HG02970 (cell line): Measurements from ENCODE around the gene ALOXE3.
"Not testable (repeated sequence)": the region's sequence is repeated elsewhere in the genome, so short reads cannot be mapped to it uniquely, and the experiment has no call there.

Source experiments
- ATAC-seq: cut with Tn5 transposase; IDR thresholded peaks from one replicate; pipeline ENCODE4 v1.9.1; 2021; ENCODE audit warnings: mild to moderate bottlenecking, moderate library complexity, moderate number of reproducible peaks; ENCODE audit not compliant: unreplicated experiment, low FRiP score

ALOXE3 gene

DNA sequence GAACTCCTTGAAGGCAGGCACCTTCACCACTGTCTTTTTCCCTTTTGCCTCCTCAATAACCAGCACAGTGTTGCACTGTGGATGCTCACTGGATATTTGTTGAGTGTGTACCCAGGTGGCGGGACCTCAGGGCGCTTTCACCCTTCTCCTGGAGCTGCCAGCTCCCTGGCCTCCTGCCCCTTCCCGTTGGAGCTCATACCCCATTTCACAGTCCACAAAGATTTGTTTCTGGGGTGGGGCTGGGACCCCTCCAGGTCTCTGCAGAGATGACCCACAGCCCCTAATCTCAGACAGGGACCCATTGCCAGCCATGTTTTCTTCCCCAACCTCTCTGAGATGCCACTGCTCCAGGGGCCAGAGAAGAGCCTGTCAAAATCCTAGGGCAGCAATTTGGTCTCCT is 43.2 kb downstream of the ALOXE3 start:
- no peak for ATAC-seq

DNA sequence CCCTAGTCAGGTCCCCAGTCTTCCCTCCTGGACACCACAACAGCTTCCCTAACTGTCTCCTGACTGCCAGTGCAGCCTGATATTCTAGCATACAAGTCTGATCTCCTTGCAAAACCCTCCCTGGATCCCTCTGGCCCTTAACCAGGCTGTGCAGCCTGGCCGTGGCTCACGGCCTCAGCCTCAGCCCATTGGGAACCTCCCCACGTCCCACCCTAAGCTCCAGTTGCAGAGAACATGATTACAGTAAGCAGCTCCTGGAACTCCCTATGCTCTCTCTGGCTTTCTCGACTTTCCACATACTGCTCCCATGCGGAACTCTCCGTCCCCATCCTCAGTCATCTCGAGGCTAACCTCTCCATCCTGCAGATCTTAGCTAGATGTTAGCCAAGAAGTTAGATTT is 43.8 kb downstream of the ALOXE3 start:
- ATAC-seq = no peak

DNA sequence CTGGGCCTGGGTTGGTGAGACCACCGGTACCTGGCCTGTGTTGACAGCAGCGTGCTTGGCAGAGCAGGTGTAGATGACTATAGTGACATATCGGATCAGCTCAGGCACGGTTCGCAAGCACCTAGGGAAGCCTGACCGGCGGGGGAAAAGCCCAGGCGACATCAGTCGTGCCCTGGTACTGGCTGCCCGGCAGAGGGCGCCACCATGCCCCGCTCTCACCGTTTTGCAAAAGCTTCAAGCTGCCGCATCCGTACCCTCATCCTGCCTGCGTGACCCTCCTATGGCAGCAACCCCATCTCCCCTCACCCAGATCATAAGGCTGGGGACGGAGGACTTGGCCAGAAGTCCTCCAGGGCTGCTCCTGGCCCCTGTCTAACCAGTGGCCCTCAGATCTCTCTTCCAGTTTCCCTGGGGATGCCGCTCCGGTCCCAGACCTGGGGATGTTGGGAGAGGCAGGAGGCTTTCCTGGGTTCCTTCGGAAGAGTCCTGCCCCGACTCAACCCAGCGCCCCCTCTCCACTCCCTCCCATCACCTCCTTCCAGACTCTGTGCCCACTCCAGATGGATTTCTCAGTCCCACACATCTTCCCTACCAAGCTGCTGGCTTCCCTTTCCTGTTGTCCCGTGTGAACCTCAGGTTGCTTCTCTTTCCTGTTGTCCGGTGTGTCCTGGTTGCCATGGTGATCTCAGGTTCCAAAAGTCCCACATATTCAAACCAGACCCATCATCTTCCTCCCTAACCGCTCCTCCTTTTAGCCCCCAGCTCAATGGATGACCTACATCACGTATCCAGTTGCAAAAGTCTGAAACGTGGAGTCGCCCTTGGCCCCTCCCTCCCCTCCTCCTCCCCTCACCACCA is 44.5 kb downstream of the ALOXE3 start:
- ATAC-seq = no peak

DNA sequence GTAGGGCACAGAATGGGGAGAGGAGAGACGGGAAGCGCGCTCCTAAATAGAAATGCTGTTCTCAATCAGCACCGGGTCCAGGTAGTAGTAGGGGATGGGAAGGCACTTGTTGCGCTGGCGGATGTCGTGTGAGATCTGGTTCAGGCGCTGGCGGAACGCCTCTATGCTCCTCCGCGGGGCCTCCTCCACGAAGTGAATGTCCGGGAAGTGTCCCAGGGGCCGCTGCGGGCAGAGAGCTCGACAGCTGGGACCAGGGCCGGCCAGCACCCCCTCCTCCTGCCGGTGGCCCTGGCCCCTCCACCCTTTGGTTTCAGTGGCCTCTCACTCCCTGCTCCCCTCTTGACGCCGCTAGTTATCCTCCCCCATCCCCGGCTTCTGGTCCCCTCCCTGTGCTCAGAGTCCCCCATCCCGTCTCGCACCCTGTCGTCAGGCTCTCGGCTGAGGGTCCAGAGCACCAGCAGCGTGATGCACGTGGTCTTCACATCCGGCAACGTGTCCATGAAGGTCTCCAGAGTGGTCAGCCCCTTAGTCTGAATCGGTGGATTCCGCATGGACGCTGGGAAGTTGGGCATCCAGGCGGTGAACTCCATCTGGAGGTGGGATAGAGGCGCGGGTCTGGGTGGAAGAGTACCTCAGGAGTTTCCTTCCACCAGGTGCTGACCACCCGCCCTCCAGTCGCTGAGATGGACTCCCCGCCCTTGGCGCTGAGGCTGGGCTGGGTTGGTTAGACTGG is 45.4 kb downstream of the ALOXE3 start:
- ATAC-seq = no peak

DNA sequence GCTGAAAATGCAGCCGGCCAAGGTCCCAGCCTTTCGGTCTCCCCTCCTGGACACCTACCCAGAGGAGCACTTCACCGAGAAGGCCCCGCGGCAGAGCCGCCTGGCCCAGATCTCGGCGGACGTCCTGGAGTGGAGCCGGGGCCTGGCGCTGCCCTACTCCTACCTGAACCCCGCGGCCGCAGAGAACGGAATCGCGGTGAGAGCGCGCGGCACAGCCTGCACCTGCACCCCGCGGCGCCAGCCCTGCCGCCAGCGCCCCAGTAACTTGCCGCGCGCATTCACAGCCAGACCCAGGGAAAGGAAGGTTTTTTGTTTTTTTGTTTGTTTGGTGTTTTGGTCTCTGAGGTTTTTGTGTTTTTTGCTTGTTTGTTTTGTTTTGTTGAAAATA is 46.0 kb downstream of the ALOXE3 start:
- no peak for ATAC-seq

DNA sequence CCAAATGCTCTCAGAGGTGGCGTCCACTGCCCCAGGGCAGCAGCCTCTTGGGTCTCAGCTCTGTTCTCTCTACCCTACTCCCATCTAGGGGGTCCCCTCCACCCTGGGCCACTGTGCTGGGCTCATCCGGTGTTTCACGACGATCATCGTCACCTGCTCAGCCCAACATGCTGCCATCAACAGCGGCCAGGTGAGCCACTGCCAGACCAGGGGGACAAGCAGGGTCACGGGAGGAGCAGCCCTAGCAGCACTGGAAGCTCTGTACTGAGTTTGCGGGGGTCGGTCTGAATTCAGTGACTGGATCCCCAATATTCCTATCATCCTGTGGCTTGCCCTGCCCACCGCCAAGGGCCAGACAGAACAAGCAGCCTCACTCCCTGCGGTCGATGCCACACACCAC is 46.8 kb downstream of the ALOXE3 start:
- ATAC-seq = no peak

DNA sequence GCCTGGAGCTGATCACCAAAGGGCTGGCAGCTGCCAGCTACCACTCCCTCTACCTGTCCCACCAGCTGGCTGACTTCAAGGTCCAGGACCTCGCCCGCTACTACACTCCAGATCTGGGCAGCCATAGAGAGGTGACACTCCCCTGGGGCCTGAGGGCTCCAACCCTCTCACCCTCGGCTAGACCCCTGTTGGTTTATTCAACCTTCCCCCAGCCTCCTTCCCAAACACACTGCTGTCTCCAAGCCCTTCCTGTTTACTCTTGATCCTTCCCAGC is 48.8 kb downstream of the ALOXE3 start:
- ATAC-seq = no peak

DNA sequence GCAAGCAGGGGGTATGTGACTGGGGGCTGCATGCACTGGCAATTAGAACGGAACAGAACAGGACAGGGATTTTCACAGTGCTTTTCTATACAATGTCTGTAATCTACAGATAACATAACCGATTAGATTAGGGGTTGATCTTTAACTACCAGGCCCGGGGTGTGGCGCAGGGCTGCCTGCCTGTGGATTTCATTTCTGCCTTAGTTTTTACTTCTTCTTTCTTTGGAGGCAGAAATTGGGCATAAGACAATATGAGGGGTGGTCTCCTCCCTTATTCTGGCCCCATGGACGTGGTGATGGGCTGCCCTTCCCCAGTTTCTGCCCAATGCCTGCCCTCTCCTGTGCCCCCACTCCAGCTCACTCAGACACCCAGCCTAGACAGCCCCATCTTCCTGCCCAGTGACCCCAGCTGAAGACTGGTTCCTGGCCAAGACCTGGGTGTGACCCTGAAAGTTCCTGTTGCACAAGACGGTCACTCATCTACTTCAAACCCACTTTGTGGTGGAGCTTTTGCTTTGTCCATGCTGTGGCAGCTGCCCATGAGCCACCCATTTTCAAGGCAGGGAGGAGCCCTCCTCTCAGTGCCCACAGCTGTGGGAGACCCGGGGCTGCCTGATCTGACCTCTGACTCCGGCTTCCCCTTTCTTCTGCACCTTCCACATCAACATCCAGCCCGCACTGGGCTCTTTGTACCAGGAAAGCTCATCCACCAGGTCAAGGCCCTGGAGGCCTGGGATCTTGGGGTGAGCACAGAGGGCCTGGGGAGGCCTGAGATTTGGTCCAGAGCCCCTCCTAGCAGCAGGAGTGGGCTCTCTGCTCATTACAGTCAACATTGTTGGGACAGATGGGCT is 49.4 kb downstream of the ALOXE3 start:
- no peak for ATAC-seq

DNA sequence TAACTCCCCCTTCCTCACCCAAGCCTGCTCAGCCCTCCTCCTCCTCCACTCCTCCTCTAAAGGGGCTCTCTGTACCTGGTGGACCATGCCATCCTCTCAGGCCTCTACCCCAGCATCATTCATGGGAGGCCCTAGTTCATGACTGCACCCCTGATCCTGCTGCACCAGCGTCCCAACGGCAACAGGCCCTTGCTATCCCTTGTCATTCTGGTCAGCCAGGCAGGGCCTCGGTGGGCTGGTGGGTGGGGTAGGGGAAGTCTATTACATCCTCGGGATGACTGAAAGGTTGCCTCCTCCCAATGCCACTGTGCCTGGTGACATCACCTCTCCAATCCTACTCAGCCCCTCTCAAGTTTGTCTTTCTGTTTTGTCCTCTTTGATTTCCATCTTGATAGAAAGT is 50.5 kb downstream of the ALOXE3 start:
- ATAC-seq = no peak

DNA sequence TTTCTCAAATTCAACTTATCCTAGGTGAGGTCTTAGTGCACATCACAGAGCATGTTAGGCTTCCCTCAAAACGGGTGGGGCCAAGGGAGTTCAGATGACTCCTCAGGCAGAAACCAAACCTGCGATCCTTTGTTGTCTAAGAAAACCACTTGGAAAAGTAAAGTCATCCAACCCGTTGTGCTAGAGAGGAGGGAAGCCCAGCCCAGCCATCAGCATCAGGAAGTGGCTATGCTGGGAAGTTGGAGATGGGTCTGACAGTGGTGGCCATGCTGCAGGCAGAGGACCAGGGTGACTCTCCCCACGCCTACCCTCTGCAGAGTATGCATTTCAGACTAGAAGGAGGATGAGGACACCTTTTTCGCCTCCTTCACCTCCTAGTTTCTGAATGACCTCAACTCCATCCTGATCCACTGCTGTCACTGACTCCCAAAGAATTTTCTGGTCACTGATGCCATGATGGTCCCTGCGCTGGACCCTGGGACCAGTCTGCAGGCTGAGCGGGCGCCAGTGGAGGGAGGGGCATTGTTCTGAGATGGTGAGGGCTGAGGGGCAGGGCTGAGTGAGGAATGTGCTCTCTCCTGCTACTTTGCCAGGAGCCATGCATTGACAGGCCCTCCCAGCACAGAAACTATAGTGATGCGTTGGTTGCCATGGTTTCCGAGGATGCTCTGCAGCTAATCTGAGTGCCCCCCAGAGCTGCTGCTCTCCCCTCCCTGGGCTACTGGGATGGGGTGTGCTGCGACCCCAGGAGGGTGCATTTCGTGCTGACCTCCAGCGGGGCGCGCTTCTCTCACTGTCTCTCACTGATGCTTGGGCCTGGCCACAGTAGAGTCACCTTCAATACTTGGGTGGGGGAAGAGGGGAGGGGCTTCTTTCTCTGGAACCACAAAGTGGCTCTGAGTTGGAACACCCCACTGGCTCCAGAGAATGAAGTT is 51.2 kb downstream of the ALOXE3 start:
- no peak for ATAC-seq

DNA sequence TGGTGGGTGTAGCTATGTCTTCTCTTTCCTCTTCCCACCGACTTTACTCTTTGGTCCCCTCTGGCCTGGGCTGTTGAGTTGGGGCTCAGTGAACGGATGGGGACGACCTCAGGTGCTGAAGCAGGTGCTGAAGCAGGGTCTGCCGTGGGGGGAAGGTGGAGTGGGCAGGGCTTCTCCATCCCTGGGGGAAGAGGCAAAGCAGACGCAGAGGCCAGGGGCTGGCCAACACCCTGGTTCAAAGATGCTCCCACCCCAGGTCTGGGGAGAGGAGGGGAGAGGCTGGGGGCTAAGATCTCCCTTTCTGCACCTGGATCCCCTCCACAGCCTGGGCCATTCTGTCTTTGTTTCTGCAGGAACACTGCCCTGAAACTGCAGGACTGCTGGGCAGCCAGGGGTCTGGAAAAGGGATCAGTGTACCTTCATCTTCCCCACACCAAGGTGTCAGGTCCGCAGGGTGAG is 53.7 kb downstream of the ALOXE3 start:
- no peak for ATAC-seq

DNA sequence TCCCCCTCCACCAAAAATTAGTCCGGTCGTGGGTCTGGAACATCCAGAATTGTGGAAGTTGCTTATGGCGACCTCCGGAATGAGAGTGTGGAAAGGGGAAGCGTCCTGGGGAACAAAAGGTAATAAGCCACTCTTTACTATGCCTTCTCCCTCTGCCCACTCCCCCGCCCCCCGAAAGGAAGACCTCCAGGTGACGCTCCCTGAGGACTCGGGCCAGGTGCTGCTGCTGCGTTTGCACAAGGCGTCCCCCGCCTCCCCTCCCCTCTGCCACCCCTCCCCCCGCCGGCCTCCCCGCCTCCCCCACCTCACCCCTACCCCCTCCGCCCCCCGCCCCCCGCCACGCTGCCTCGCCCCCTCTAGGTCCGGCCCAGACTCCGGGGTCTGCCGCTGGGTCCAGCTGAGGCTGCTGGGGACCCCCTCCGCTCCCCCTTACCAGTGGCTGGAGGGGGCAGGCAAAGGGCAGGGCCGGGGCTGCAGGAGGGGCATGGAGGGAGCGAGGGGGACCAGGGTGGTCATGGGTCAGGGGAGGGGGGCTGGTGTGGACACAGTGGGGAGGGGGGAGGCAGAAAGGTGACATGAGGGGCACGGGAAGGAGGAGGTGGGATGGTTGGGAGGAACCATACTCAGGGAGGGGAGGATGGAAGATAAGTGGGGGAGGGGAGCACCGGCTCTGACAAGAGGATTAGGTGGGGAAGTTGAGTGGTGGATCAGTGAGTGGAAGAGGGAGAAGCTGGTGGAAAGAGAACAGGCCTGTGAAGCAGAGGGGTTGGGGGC is 54.4 kb downstream of the ALOXE3 start:
- ATAC-seq = no peak

DNA sequence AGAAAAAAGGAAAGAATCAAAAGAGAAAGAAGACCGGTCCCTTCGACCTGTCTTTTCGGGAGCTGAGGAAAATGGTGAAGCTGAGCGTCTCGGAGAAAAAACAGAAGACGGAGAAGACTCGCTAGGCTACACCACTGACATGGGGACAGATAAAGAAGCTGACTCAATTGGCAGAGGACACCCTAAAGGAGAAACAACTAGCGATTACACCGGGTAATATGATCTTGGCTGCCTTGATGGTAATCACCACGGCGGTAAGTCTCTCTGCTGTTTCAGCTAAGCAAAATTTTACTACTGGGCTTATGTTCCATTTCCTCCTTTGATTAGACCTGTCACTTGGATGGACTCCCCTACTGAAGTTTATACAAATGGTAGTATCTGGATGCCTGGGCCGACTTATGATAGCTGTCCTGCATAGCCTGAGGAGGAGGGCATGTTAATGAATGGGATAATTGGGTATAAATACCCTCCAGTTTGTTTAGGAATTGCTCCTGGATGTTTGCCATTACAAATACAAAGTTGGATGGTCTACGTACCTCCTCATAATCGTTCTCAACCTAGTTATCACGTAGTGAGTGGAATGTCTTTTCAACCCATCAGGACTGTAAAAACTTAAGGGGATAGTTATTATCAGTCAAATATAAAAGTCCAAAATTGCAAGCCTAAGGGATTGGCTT is 55.4 kb downstream of the ALOXE3 start:
- ATAC-seq = no peak

DNA sequence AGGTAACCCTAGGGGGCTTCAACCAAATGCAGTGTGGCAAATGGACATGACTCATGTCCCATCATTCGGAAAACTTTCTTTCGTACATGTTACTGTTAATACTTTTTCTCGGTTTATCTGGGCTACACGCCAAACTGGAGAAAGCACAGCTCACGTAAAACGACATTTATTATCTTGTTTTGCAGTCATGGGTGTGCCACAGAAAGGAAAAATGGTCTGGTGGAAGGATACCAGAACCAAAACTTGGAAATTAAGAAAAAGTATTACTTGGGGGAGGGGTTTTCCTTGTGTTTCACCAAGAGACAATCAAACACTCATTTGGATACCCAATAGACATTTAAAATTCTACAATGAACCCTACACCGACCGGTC is 55.9 kb downstream of the ALOXE3 start:
- no peak for ATAC-seq

DNA sequence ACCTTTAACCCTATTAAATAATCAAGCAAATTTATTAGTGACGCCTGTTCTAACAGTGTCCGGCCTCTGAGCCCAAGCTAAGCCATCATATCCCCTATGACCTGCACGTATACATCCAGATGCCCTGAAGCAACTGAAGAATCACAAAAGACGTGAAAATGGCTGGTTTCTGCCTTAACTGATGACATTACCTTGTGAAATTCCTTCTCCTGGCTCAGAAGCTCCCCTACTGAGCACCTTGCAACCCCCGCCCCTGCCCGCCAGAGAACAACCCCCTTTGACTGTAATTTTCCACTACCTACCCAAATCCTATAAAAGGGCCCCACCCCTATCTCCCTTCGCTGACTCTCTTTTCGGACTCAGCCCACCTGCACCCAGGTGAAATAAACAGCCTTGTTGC is 56.5 kb downstream of the ALOXE3 start:
- ATAC-seq = not testable (repeated sequence)

DNA sequence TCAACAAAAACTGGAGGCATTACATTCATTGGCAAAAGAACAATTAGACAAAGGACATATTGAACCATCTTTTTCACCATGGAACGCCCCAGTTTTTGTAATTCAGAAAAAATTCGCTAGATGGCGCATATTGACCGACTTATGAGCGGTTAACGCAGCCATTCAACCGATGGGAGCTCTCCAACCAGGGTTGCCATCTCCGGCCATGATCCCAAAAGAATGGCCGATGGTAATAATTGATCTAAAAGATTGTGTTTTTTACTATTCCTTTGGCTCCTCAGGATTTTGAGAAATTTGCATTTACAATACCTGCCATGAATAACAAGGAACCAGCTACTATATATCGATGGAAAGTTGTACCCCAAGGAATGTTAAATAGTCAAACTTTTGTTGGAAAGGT is 58.0 kb downstream of the ALOXE3 start:
- no peak for ATAC-seq

DNA sequence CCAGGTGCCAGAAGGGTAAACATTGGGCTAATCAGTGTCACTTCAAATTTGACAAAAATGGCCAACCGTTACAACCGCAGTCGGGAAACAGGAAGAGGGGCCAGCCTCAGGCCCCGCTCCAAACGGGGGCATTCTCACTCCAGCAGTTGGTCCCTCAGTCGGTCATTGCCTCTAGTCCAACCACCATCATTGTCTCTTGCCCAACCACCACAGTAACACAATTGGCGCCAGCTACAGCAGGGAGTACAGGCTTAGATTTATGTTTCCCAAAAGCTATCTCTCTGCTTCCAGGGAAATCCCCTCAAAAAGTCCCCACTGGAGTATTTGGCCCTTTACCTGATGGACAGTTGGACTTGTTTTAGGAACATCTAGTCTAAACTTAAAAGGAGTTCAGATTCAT is 59.2 kb downstream of the ALOXE3 start:
- no peak for ATAC-seq

DNA sequence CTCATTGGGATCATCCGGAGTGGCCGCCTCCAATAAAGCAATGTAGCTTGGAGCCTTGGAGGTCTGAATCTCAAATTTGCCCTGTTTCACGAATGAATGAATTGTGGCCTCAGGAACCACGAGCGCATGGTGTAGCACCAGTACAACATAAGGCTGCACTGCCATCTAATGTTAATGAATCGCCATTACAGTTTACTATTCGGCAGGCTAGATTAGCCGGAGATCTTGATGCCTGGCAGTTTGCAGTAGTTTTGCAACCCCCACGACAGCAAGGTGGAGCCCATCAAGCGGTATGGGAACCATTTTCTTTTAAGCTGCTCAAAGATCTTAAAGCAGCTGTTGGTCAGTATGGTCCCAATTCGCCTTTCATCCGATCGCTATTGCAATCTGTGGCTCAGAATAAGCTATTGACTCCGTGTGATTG is 60.6 kb downstream of the ALOXE3 start:
- ATAC-seq = no peak
